ENCODE results near the gene CEP68.
"Not testable (repeated sequence)": the region's sequence is repeated elsewhere in the genome, so short reads cannot be mapped to it uniquely, and the experiment has no call there.

Gene CEP68

GRCh38 chr2:65031341-65032018 is 24.7 kb upstream of the CEP68 start:
- no peak for FAIRE-seq

- FAIRE-seq = no peak
Measured at GRCh38 chr2:65032019-65032975, 23.9 kb upstream of the CEP68 start.

- no peak for FAIRE-seq
Measured at GRCh38 chr2:65033178-65033577, 23.0 kb upstream of the CEP68 start.

GRCh38 chr2:65033667-65034066 is 22.5 kb upstream of the CEP68 start:
- FAIRE-seq = not testable (repeated sequence)

- no peak for FAIRE-seq
Measured at GRCh38 chr2:65035351-65035943, 20.8 kb upstream of the CEP68 start.

GRCh38 chr2:65037178-65037577 is 19.0 kb upstream of the CEP68 start:
- FAIRE-seq = no peak

- FAIRE-seq = no peak
Measured at GRCh38 chr2:65039640-65040039, 16.6 kb upstream of the CEP68 start.

GRCh38 chr2:65040400-65041261 is 15.6 kb upstream of the CEP68 start:
- peak; percentile 92 for FAIRE-seq

- FAIRE-seq = no peak
Measured at GRCh38 chr2:65043001-65043400, 13.2 kb upstream of the CEP68 start.

- no peak for FAIRE-seq
Measured at GRCh38 chr2:65044097-65044735, 12.0 kb upstream of the CEP68 start.

- no peak for FAIRE-seq
Measured at GRCh38 chr2:65045651-65046050, 10.6 kb upstream of the CEP68 start.

GRCh38 chr2:65046633-65047407 is 9.4 kb upstream of the CEP68 start:
- no peak for FAIRE-seq

GRCh38 chr2:65049010-65049639 is 7.1 kb upstream of the CEP68 start:
- FAIRE-seq = no peak

GRCh38 chr2:65050931-65051330 is 5.3 kb upstream of the CEP68 start:
- FAIRE-seq = no peak

GRCh38 chr2:65053199-65053598 is 3.0 kb upstream of the CEP68 start:
- no peak for FAIRE-seq

GRCh38 chr2:65054749-65055421 is 1.3 kb upstream of the CEP68 start:
- no peak for FAIRE-seq

- FAIRE-seq = no peak
Measured at GRCh38 chr2:65055422-65056214, 598 bp upstream of the CEP68 start.

GRCh38 chr2:65057054-65057375 is 799 bp downstream of the CEP68 start:
- no peak for FAIRE-seq

GRCh38 chr2:65057391-65058052 is 1.3 kb downstream of the CEP68 start:
- FAIRE-seq = no peak

Measured in G401.6 (cell line).